ENCODE measurements around the gene ITGB1BP1. TPM values are rescaled to one million over a fixed set of nuclear protein-coding genes. Genes with fewer than 3 reads are reported as not detected.

Gene ITGB1BP1
- total RNA-seq, 4 donors from 2014 or later, result 65.9 to 97.3 (median 89.0) TPM

- no peak for DNase-seq (ENCODE audit: low spot score in 2 of 2)
- peaks cover 0 to 65% (median 3%) of the 10 kb centered on the region in 3 donors for H3K36me3 ChIP-seq
- no peaks in the 10 kb centered on the region for H3K27me3 ChIP-seq
- TF ChIP-seq EP300 (IDR thresholded peaks at IDR 0.05), result no peak
- TF ChIP-seq POLR2A (IDR thresholded peaks at IDR 0.05), result no peak
- 82 to 83% methylated on average over 13 of the region's 13 CpGs for WGBS, 2 donors
- H3K9me3 ChIP-seq, result no peaks in the 10 kb centered on the region
- H3K4me1 ChIP-seq, result peaks cover 0 to 36% (median 19%) of the 10 kb centered on the region in 4 donors
- H3K27ac ChIP-seq, result peak overlapping the region; percentile 32 to 84 (median 72)
- no peak overlapping the region for H3K4me3 ChIP-seq
These were observed 31.2 kb downstream of the ITGB1BP1 start for GRCh38 chr2:9391961-9392720.

GRCh38 chr2:9390991-9391390 is 32.3 kb downstream of the ITGB1BP1 start:
- Histone ChIP-seq H3K36me3 (peaks cover 0 to 56% (median under 1%) of the 10 kb centered on the region in 3 donors), H3K4me3 (no peak overlapping the region), H3K27ac (peak overlapping the region in 1 of 4 donors; percentile 92), H3K27me3 (no peaks in the 10 kb centered on the region), H3K9me3 (no peaks in the 10 kb centered on the region), H3K4me1 (peaks cover 0 to 45% (median 25%) of the 10 kb centered on the region in 4 donors)
- TF ChIP-seq EP300 (IDR thresholded peaks at IDR 0.05), result no peak
- DNase-seq (ENCODE audit: low spot score in 2 of 2), result no peak
- 89 to 90% methylated on average over 19 of the region's 19 CpGs for WGBS, 2 donors

- H3K4me3 ChIP-seq, result no peak overlapping the region
- no peaks in the 10 kb centered on the region for H3K27me3 ChIP-seq
- 88 to 94% methylated on average over 7 of the region's 7 CpGs for WGBS, 2 donors
- no peaks in the 10 kb centered on the region for H3K9me3 ChIP-seq
- TF ChIP-seq POLR2A (IDR thresholded peaks at IDR 0.05), result no peak
- TF ChIP-seq EP300 (IDR thresholded peaks at IDR 0.05), result no peak
- no peak for TF ChIP-seq CTCF (IDR thresholded peaks at IDR 0.05)
- no peak for DNase-seq (ENCODE audit: low spot score in 2 of 2)
- H3K4me1 ChIP-seq, result peaks cover 0 to 51% (median 25%) of the 10 kb centered on the region in 4 donors
- H3K36me3 ChIP-seq, result peaks cover 0 to 58% (median 0%) of the 10 kb centered on the region in 3 donors
- H3K27ac ChIP-seq, result peak overlapping the region in 2 of 4 donors; percentile 92 to 94
These were observed 33.0 kb downstream of the ITGB1BP1 start for GRCh38 chr2:9390151-9390850.

GRCh38 chr2:9388950-9389911 is 34.1 kb downstream of the ITGB1BP1 start:
- Histone ChIP-seq H3K9me3 (no peaks in the 10 kb centered on the region), H3K36me3 (peaks cover 0 to 53% (median 0%) of the 10 kb centered on the region in 3 donors), H3K27me3 (no peaks in the 10 kb centered on the region), H3K27ac (peak overlapping the region in 3 of 4 donors; percentile 70 to 94 (median 92)), H3K4me3 (no peak overlapping the region), H3K4me1 (peaks cover 0 to 51% (median 25%) of the 10 kb centered on the region in 4 donors)
- TF ChIP-seq POLR2A (IDR thresholded peaks at IDR 0.05) (no peak), CTCF (IDR thresholded peaks at IDR 0.05) (no peak), EP300 (IDR thresholded peaks at IDR 0.05) (no peak)
- DNase-seq (ENCODE audit: low spot score in 2 of 2), result peak in 1 of 2 donors; percentile 9
- WGBS, 2 donors, result 88 to 91% methylated on average over 27 to 28 of the region's 28 CpGs

GRCh38 chr2:9388199-9388681 is 35.1 kb downstream of the ITGB1BP1 start:
- DNase-seq (ENCODE audit: low spot score in 2 of 2), result peak in 1 of 2 donors; percentile 8
- Histone ChIP-seq H3K27me3 (no peaks in the 10 kb centered on the region), H3K36me3 (peaks cover 0 to 54% (median 0%) of the 10 kb centered on the region in 3 donors), H3K4me1 (peaks cover 0 to 45% (median 20%) of the 10 kb centered on the region in 4 donors), H3K9me3 (no peaks in the 10 kb centered on the region), H3K4me3 (no peak overlapping the region), H3K27ac (peak overlapping the region; percentile 70 to 94 (median 84))
- TF ChIP-seq CTCF (IDR thresholded peaks at IDR 0.05) (no peak), EP300 (IDR thresholded peaks at IDR 0.05) (no peak), POLR2A (IDR thresholded peaks at IDR 0.05) (no peak)
- WGBS, 2 donors, result 61 to 69% methylated on average over 11 of the region's 11 CpGs

All from tibial nerve (tissue), 4 donors.